ENCODE results near the gene HPGD.

HPGD gene

DNA sequence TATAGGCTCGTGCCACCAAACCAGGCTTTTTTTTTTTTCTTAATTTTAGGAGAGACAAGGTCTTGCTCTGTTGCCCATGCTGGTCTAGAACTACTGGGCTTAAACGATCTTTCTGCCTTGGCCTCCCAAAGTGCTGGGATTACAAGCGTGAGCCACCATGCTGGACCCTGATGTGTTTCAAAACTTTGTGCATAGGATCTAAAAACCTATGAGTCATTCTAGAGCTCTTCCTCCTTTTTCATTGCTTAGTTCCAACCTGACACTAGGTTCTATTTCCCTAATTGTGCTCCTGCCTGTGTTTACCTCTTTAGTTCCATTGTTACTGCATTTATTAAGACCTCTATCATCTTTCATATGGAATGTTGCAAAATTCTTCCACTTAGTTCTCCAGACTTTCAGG, 57.3 kb downstream of the HPGD start:
- no peak for DNase-seq

DNA sequence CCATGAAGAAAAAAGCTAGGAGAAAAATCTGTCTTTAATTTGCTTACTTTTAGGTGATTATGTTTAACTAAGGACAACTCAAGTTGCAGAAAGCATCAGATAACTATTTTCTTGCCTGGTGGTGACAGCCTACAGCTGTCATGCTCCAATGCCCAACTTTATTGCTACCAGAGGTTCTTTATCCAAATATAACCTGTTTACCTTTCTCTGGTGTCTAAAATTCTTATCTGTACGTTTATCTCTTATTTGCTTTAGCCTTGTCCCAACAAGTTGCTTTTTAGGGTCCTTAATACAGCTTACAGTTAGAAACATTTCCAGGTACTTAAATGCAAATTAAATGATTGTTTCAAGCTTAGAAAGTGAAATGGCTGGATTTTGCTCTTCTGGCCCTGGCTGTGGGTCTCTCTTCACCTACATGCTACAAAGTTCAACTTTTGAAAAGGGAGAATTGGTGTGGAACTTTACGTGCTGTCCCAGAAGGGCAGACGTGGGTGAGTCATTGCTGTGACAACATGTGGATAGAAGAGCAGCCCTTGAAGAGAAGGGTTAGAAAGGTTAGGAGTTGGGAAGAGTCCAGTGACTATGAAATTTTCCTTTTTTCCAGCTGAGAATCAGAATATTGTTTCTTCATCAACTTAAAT, 60.7 kb downstream of the HPGD start:
- DNase-seq = no peak

- DNase-seq = no peak
Observed at GRCh38 chr4:174460684-174461083, 61.6 kb downstream of the HPGD start.

GRCh38 chr4:174457468-174457867, 64.8 kb downstream of the HPGD start:
- DNase-seq = no peak

GRCh38 chr4:174454815-174455473, 67.3 kb downstream of the HPGD start:
- no peak for DNase-seq

- no peak for DNase-seq
Observed at GRCh38 chr4:174451718-174452296, 70.5 kb downstream of the HPGD start.

DNA sequence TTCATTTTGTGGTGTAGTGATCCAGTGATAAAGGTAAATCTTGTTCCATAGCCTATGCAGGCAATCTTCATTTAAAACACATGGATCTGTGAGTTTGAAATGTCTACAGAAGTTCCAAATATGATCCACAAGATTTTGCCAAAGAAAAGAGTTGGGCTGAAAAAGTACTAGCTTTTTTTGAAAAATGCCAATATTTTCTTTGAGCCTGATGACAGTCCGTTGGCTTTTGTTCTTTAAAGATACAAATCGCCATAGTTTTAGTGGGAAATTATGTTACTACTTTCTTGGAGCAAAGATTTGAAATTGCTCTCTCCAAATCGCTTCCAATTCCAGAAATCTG, 71.5 kb downstream of the HPGD start:
- DNase-seq = no peak

DNA sequence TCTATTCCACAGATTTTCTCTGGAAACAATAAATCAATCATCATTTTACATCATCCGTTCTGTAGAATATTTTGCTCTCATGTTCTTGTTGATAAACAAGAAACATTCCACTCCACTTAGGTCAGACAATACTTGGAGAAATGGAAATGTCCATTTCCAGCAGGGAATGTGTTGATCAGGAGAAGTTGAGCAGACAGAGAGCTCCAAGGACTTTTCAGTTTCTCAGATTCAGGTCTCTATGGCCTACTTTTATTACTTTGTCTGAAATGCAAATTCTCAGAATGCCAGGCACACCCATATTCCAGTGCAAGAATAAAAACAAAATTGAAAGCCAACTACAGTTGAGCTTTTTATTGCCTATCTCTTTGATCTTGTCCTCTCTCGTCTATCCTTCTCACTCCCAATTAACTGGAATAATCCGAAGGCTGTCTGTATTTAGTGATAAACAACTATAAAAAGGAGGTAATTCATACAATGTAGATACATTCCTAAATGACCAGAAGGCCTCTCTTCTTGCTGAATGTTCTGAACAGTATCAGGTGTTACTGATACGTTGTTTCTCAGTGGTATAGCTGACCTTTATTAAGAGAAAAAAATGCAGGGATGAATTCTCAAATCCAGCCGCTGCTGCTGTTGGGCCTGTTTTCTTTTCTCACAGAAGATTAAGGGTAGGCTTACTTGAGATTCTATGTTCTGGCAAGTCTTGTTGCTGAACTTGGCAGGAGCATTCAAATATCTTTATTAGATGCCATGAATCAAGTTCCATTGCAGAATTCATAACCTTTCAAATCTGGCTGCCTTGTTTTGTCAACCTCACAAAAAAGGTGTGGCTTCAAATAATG, 72.1 kb downstream of the HPGD start:
- no peak for DNase-seq

- no peak for DNase-seq
Observed at GRCh38 chr4:174449152-174449551, 73.1 kb downstream of the HPGD start.

DNA sequence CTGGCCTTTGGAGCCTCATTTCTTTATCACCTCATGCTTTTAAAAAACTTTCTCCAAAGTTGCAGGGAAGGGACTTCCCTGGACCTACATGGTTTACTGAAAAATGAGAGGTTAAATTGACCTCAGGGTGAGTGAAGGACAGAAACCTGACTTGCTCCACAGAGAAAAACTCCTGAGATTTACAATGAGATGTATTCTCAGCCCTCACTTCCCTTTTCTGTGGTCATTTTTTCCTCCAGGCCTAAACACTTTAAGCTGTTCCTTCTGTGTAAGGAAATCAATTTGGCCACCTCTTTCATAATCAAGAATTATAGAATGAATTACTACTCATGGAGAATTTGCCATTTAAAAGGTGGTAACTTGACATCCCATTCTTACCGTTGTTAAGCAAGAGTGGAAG, 77.9 kb downstream of the HPGD start:
- DNase-seq = no peak

All from SIG-M5 (cell line).